Right cardiac atrium (tissue), 5 donors: Measurements from ENCODE around the gene AWAT2. TPM values are rescaled to one million over a fixed set of nuclear protein-coding genes. Genes with fewer than 3 reads are reported as not detected.

Source experiments
- ATAC-seq, 2 donors: fragments of 200-7000 bp; cut with Tn5 transposase; one replicate each; pipeline versions ENCODE4 v1.8.0 to v1.9.1; 2020; ENCODE audit warnings: moderate library complexity in 2 of 2, mild to moderate bottlenecking in 1 of 2
- DNase-seq, 3 donors: peaks; one replicate each; pipeline ENCODE4 v3.0.0-alpha.2; 2020
- H3K27ac ChIP-seq: one replicate; pipeline ENCODE4 v1.5.1; 2013; ENCODE audit warnings: mild to moderate bottlenecking, low read length, control low read depth, moderate library complexity
- H3K27me3 ChIP-seq: one replicate; pipeline ENCODE4 v1.6.1; 2013; ENCODE audit not compliant: control insufficient read depth, insufficient read depth
- H3K4me1 ChIP-seq: one replicate; pipeline ENCODE4 v1.6.1; 2013; ENCODE audit warnings: low read length; ENCODE audit not compliant: control insufficient read depth, insufficient read depth
- H3K4me3 ChIP-seq: one replicate; pipeline ENCODE4 v1.5.1; 2013; ENCODE audit warnings: low read length, control low read depth
- H3K9me3 ChIP-seq: one replicate; pipeline ENCODE4 v1.6.1; 2013; ENCODE audit warnings: low read length; ENCODE audit not compliant: control insufficient read depth
- WGBS: extraction: QIAGEN DNeasy Blood & Tissue Kit; methylation state at CpG from one replicate; pipeline ENCODE4 v1.1.7; 2013; 5-methylcytosine and 5-hydroxymethylcytosine counted together
- intact Hi-C, 4 donors: fragments of 100-400 bp; cut with DNase I; formaldehyde crosslinking; loops; one replicate each; pipeline versions ENCODE4 v1.11.0 to v1.14.0; 2022 to 2023
- polyA plus RNA-seq: library from polyadenylated mRNA; stranded (reverse); fragments of 200-250 nt; gene quantifications from one replicate; pipeline ENCODE4 v1.2.3, GENCODE V29; 2013
- total RNA-seq, 4 donors: library from RNA; stranded (reverse); fragmentation: NEBNext Ultra II Directional; extraction: Animal tissue kit (Norgen Biotek cat#: 25700); gene quantifications; one replicate each; pipeline ENCODE4 v1.2.1, GENCODE V29; 2021
- donor health status: healthy with polysubstance abuse.
- donor health status: DM: no; HTN: yes; CAD: no.
- donor health status: DM: no; HTN: no; CAD: no.
- donor health status: DM: no; HTN: yes; CAD: no; lungs with severe emphysema.
- donor health status: DM: yes; HTN: yes; CAD: no.

AWAT2 gene
- total and polyA plus RNA-seq, 5 donors: not detected

- Histone ChIP-seq H3K27me3 (no peaks in the 10 kb centered on the region), H3K4me3 (no peak overlapping the region), H3K4me1 (peaks cover 4% of the 10 kb centered on the region), H3K27ac (no peak overlapping the region), H3K9me3 (no peaks in the 10 kb centered on the region)
- DNase-seq: no peak
- intact Hi-C loops: no loop called here
- ATAC-seq: no peak
- 92% methylated on average over 6 of the region's 6 CpGs for WGBS
Measured at GRCh38 chrX:70041993-70042392, 7.7 kb downstream of the AWAT2 start.

- Histone ChIP-seq H3K27me3 (no peaks in the 10 kb centered on the region), H3K4me1 (peaks cover 4% of the 10 kb centered on the region), H3K27ac (no peak overlapping the region), H3K4me3 (no peak overlapping the region), H3K9me3 (no peaks in the 10 kb centered on the region)
- intact Hi-C loops: loop anchor here in 1 of 4 donors (10.0 kb wide), 1 partner anchor 505 kb away; no protein-coding TSS in a partner anchor
- WGBS: 95% methylated on average over 2 of the region's 2 CpGs
- ATAC-seq: no peak
- DNase-seq: no peak
Measured at GRCh38 chrX:70039758-70040157, 10.0 kb downstream of the AWAT2 start.

- intact Hi-C loops: loop anchor here in 1 of 4 donors (10.0 kb wide), 1 partner anchor 504 kb away; no protein-coding TSS in a partner anchor
- no peaks in the 10 kb centered on the region for H3K27me3 ChIP-seq
- no peak for ATAC-seq
- H3K4me3 ChIP-seq: no peak overlapping the region
- DNase-seq: peak in 1 of 3 donors; percentile 56
- no peaks in the 10 kb centered on the region for H3K9me3 ChIP-seq
- 96% methylated on average over 1 of the region's 1 CpG for WGBS
- H3K4me1 ChIP-seq: peaks cover 2% of the 10 kb centered on the region
- H3K27ac ChIP-seq: no peak overlapping the region
Measured at GRCh38 chrX:70038951-70039350, 10.8 kb downstream of the AWAT2 start.

GRCh38 chrX:70038515-70038914 is 11.2 kb downstream of the AWAT2 start:
- no peak overlapping the region for H3K27ac ChIP-seq
- no peaks in the 10 kb centered on the region for H3K27me3 ChIP-seq
- no peak overlapping the region for H3K4me3 ChIP-seq
- H3K9me3 ChIP-seq: no peaks in the 10 kb centered on the region
- peaks cover 2% of the 10 kb centered on the region for H3K4me1 ChIP-seq
- DNase-seq: no peak
- no peak for ATAC-seq
- WGBS: 93% methylated on average over 2 of the region's 2 CpGs
- intact Hi-C loops: loop anchor here in 1 of 4 donors (10.0 kb wide), 1 partner anchor 504 kb away; no protein-coding TSS in a partner anchor

GRCh38 chrX:70034646-70035045 is 15.1 kb downstream of the AWAT2 start:
- Histone ChIP-seq H3K4me1 (no peaks in the 10 kb centered on the region), H3K27ac (no peak overlapping the region), H3K27me3 (no peaks in the 10 kb centered on the region), H3K4me3 (no peak overlapping the region), H3K9me3 (no peaks in the 10 kb centered on the region)
- intact Hi-C loops: loop anchor here (5.0 to 10.0 kb wide), 3 partner anchors 63 to 500 kb away; no protein-coding TSS in a partner anchor
- ATAC-seq: no peak
- no peak for DNase-seq
- WGBS: 86% methylated on average over 4 of the region's 4 CpGs

GRCh38 chrX:70033348-70034051 is 16.2 kb downstream of the AWAT2 start:
- no peak for ATAC-seq
- H3K4me3 ChIP-seq: no peak overlapping the region
- DNase-seq: peak in 2 of 3 donors; percentile 61 to 68
- 63% methylated on average over 10 of the region's 10 CpGs for whole genome bisulfite sequencing
- H3K9me3 ChIP-seq: no peaks in the 10 kb centered on the region
- H3K4me1 ChIP-seq: no peaks in the 10 kb centered on the region
- intact Hi-C loops: loop anchor here (5.0 to 10.0 kb wide), 3 partner anchors 64 to 499 kb away; no protein-coding TSS in a partner anchor
- no peaks in the 10 kb centered on the region for H3K27me3 ChIP-seq
- no peak overlapping the region for H3K27ac ChIP-seq

GRCh38 chrX:70032792-70033191 is 16.9 kb downstream of the AWAT2 start:
- 26% methylated on average over 2 of the region's 2 CpGs for WGBS
- Histone ChIP-seq H3K27me3 (no peaks in the 10 kb centered on the region), H3K4me1 (no peaks in the 10 kb centered on the region), H3K4me3 (no peak overlapping the region), H3K27ac (no peak overlapping the region), H3K9me3 (no peaks in the 10 kb centered on the region)
- DNase-seq (no peak), ATAC-seq (no peak)
- intact Hi-C loops: loop anchor here (5.0 to 10.0 kb wide), 3 partner anchors 65 to 498 kb away; no protein-coding TSS in a partner anchor

- Histone ChIP-seq H3K27ac (no peak overlapping the region), H3K9me3 (no peaks in the 10 kb centered on the region), H3K27me3 (no peaks in the 10 kb centered on the region), H3K4me1 (peaks cover 3% of the 10 kb centered on the region), H3K4me3 (no peak overlapping the region)
- DNase-seq: peak in 1 of 3 donors; percentile 55
- ATAC-seq: peak; percentile 55 to 65
- intact Hi-C loops: loop anchor here (2.0 to 10.0 kb wide), 4 partner anchors 67 to 496 kb away; no protein-coding TSS in a partner anchor
- 2% methylated on average over 4 of the region's 4 CpGs for WGBS
Measured at GRCh38 chrX:70030301-70030767, 19.4 kb downstream of the AWAT2 start.

- Histone ChIP-seq H3K27me3 (no peaks in the 10 kb centered on the region), H3K27ac (no peak overlapping the region), H3K4me3 (no peak overlapping the region), H3K9me3 (no peaks in the 10 kb centered on the region), H3K4me1 (peaks cover 4% of the 10 kb centered on the region)
- peak; percentile 18 to 22 for ATAC-seq
- intact Hi-C loops: loop anchor here (2.0 to 10.0 kb wide), 5 partner anchors 67 to 495 kb away; partner anchors contain the start of gene EDA (in 1 of the 4)
- WGBS: 41% methylated on average over 4 of the region's 4 CpGs
- DNase-seq: peak in 1 of 3 donors; percentile 41
Measured at GRCh38 chrX:70029863-70030262, 19.9 kb downstream of the AWAT2 start.

GRCh38 chrX:70026851-70027200 is 22.9 kb downstream of the AWAT2 start:
- Histone ChIP-seq H3K4me1 (peaks cover 4% of the 10 kb centered on the region), H3K9me3 (no peaks in the 10 kb centered on the region), H3K27ac (no peak overlapping the region), H3K27me3 (no peaks in the 10 kb centered on the region), H3K4me3 (no peak overlapping the region)
- peak; percentile 19 to 37 for ATAC-seq
- WGBS: 39% methylated on average over 4 of the region's 4 CpGs
- intact Hi-C loops: loop anchor here in 1 of 4 donors (10.0 kb wide), 1 partner anchor 412 kb away; the partner anchor contains the start of gene EDA
- DNase-seq: no peak
